Measurements from ENCODE around the gene GREB1L.

DNA sequence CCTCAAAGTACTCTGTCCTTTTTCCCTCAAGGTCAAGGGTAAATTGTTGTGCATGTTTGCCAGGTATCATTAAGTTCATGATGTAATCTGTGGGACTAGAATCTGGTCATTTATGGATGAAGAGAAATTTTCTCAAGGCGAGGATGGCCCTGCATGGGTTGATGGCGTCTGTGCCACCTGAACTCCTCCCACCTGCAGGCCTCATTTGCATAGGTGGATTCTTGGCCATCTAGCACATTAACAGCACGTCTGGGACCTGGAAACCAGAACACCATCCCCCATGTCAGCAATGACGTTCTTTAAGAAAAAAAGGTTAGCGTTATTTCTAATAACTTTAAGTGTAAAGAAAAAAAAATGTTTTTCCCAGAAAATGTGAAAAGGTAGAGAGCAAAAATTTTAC lies 212.7 kb downstream of the GREB1L start:
- TF ChIP-seq, protein P1, sequence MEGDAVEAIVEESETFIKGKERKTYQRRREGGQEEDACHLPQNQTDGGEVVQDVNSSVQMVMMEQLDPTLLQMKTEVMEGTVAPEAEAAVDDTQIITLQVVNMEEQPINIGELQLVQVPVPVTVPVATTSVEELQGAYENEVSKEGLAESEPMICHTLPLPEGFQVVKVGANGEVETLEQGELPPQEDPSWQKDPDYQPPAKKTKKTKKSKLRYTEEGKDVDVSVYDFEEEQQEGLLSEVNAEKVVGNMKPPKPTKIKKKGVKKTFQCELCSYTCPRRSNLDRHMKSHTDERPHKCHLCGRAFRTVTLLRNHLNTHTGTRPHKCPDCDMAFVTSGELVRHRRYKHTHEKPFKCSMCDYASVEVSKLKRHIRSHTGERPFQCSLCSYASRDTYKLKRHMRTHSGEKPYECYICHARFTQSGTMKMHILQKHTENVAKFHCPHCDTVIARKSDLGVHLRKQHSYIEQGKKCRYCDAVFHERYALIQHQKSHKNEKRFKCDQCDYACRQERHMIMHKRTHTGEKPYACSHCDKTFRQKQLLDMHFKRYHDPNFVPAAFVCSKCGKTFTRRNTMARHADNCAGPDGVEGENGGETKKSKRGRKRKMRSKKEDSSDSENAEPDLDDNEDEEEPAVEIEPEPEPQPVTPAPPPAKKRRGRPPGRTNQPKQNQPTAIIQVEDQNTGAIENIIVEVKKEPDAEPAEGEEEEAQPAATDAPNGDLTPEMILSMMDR (IDR thresholded peaks at IDR 0.05), result no peak
- no peak for TF ChIP-seq POLR2A (IDR thresholded peaks at IDR 0.05)
- no peak for TF ChIP-seq POLR2AphosphoS5 (IDR thresholded peaks at IDR 0.05; ENCODE audit: insufficient read depth in 1 of 2, low read depth in 1 of 2)

All from vagina (tissue), 2 donors.